SW480 (cell line): ENCODE data around the gene PXDN.
A peak's percentile ranks its signal among the peaks of the same experiment; 100 is the strongest.
"Not testable (repeated sequence)": the region's sequence is repeated elsewhere in the genome, so short reads cannot be mapped to it uniquely, and the experiment has no call there.

Experiments
- DNase-seq: peaks from one replicate; pipeline ENCODE4 v3.0.0-alpha.2; 2016; ENCODE audit warnings: low spot score

PXDN gene

GRCh38 chr2:1704631-1705556, 39.4 kb downstream of the PXDN start:
- no peak for DNase-seq

DNA sequence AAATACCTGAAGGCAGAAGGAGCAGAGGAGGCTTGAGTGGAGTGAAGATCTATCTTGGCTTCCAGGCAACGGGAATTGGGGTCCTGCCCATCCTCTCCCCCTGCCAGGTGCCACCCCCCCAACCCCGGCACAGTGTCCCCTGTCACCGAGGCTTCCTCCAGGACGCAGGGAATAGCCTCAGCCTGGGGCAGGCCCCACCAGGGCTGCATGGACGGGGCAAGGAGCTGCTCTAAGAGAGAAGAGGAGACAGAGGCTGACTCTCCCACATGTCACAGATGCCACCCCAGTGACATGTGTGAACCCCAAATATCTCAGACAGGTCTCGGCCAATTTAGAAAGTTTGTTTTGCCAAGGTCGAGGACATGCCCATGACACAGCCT, 42.1 kb downstream of the PXDN start:
- no peak for DNase-seq

DNA sequence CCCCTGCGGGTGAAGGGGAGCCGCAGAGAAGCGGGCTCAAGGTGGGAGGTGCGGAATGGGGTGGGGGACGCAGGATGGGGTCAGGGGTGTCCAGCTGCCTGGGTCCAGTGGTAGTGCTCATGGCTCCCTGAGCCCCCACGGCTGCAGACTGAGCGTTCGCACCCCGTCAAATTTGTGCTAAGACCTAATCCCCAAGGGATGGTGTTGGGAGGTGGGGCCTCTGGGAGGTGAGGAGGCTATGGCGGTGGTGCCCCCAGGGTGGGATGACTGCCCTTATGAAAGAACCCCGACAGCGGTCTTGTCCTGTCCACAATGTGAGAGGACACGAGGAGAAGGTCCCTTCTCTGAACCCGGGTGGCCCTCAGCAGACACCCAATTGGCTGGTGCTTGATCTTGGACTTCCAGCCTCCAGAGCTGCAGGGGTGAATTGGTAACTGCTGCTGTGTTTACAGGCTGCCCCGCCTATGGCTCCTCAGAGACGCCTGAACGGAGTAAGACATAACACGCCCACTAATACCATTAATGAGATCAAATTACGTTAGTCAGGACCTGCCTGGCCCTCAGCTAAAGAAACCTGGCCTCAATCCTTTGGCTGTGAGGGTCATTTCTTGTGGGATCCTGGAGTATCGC, 42.6 kb downstream of the PXDN start:
- DNase-seq, result peak; percentile 36

- no peak for DNase-seq
Observed at GRCh38 chr2:1701020-1701419, 43.3 kb downstream of the PXDN start.

GRCh38 chr2:1700427-1700826, 43.9 kb downstream of the PXDN start:
- DNase-seq, result not testable (repeated sequence)

DNA sequence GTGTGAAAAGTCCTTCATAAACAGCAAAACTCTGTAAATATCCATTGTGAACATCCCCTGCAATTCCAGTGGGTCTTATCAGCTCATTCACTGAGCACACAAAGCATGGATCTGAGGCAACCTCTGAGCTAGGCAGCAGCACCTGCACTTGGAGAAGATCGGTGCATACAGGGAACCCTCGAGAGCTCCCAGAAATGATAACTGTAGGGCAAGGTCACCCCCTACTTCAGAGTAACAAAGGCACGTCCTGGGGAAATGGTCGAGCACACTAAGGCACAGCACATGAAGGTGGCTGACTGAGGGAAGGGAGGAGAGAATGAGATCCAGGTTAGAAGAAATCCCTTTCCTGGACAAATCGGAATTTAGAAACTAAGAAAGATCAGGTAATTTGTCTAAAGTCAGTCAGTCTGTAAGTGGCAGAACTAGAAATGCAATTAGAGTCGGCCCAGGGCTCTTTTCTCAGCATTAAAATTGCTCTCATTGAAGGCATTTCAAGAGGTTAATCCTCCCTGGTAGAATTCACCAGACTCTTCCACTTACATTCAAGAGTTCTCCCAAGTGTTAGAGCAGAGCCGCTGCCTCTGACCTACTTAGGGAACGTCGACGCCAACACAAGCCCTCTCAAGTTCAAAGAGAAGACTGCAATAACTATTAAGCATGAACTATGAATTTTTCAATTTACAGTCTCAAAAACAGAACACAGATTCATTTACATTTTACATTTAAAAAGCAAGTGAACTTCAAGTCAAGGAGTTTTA, 45.9 kb downstream of the PXDN start:
- DNase-seq, result no peak

- no peak for DNase-seq
Observed at GRCh38 chr2:1697601-1698000, 46.7 kb downstream of the PXDN start.

DNA sequence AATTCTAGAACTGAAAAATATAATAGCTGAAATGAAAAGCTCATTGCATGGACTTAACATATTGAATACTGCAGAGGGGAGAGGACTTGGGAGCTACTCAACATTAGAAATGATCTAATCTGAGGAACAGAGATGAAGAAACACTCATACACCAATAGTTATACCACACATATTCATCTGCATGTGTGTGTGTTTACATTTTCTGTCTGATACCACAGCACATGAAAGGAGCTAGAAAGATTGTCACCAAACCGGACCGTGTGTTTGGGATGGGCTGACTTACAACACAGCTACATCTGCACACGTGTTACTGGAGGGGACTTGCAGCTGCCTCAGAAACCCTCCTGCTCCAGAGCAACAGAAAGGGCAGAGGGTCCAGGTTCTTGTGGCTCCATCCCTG, 47.8 kb downstream of the PXDN start:
- DNase-seq, result no peak

GRCh38 chr2:1694371-1695271, 49.7 kb downstream of the PXDN start:
- no peak for DNase-seq

DNA sequence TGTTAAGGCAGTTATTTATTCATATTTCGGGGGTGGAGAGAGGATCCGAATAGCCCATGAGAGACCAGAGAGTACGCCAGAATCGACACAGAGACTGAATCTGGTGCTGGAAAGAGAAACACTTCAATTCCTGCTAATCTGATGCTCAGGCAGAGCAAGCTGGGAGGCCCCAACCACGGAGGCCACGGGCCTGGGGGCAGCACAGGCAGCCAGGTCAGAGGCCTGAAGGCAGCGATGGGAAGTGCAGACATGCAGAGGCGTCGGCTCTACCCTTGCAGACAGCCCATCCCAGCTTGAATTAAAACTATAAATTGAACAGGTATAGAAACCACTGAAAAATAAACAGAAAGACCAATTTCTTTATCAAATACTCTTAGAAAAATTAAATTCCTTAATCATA, 50.6 kb downstream of the PXDN start:
- no peak for DNase-seq

DNA sequence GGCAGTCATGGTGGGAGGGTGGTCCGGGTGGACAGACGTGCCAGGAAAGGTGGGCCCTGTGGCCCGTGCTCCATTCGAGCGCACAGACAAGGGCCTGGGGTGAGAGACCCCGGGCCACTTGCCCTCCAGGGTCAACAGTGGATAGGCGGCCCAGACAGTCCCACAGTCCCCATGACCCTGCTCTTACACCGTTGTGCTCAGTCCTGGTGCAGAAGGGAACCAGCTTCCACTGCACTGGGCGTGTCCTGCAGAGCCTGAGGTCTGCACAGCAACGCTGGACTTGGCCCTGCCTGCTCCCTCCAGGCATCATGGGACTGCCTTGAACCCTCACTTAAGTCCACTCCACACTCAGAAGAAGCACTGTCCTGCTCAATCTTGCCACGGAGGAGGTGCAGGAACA, 52.0 kb downstream of the PXDN start:
- no peak for DNase-seq

DNA sequence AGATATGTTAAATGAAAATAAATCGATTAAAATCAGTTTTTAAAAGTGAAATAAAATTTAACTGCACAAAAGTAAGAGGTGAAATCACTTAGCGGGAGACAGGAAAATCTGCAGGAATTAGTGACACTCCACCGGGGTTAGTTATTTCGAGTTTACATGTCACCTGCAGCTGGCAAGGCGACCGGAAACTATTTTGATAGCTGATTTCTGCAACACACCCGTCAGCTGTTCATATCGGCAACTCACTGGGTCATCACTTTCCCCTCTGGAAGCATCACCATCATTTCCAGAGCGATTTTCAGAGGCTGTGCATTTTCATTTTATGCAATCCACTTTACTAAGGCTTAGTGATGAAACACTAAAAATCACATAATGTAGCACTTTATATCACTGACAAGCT, 52.9 kb downstream of the PXDN start:
- DNase-seq, result no peak

DNA sequence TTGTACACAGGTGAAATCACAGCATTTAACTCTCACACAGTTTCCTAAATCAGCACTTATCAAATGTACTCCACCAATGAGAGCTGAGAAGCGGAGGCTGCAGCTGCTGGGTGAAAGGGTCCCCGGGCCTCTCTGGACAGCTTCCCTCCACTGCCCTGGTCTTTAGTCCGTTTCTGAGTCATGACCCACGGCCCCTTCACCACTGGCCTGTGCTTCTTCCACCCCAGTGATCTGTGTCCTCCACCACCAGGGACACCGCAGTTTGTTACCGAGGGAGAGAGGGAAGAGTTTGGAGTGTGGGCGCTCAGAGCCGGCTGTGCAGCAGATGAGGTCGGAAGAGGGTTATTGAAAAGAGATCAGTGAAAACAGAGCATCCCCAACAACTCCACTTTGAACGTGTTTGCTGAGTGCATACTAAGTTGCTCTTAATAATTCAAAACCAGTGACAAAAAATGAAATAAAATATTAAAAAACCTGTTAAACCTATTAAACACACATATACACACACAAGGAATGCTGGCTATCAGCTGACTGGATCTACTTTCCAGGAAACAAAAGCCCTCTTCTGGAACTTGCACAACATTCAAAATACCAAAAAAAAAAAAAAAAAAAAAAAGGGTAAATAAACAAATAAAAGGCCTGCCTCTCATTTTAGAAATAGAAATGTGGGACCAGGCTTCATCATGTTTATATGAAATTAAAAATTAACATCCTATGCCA, 54.1 kb downstream of the PXDN start:
- no peak for DNase-seq

- DNase-seq, result no peak
Observed at GRCh38 chr2:1688859-1689258, 55.5 kb downstream of the PXDN start.

DNA sequence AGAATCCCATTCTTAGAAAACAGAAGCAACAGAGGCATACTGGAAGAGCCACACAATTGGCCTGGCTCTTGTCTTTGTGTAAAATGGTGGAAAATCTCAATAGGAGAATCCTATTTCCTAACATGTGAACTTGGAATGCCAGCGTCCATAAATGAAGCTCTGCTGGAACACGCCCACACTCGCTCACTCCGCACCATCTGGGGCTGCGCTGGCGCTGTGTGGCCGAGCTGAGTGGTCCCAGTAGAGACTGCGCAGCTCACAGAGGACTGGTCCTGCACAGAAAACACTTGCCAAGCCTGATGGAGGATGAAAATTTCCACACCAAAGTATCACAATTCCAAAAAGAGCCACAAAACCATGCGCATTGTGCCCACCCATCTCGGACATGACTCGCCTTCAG, 56.2 kb downstream of the PXDN start:
- DNase-seq, result no peak

DNA sequence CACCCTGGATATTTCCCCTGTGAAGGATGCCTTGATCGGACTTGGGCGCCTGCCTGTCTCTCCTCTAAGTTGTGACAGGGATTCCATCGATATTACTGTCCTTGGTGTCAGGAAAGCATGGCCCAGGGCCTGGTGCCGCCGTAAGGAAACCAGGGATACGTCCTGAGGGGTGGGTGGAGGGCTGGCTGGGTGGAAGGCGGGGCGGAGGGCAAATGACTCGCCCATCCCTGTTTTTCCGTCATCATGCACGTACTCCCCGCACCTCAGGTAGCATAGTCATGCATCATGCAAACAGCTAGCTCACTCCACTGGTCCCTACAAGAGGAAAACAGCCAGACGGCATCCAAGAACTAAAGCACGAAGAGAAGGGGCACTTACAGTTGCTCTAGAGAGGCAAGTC, 57.1 kb downstream of the PXDN start:
- DNase-seq, result no peak

DNA sequence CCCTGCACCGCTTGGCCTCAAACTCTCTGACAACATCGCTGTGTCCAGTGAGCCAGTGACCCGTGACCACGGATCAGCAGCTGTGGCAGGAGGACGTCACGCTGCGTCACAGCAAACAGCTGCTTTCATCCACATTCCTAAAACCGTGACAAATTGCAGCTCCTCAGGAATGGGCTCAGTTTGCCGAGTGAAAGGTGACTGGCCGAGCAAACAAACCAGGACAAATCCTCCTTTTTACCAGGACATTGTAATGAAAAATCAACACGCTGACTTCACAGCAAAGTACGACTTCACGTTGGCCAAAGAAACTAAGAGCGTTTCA, 57.6 kb downstream of the PXDN start:
- DNase-seq, result no peak

- DNase-seq, result peak; percentile 36
Observed at GRCh38 chr2:1685957-1686783, 58.1 kb downstream of the PXDN start.

GRCh38 chr2:1685078-1685956, 59.0 kb downstream of the PXDN start:
- no peak for DNase-seq
